Neural crest cell (in vitro differentiated cells): ENCODE measurements around the gene WHRN. TPM values are rescaled to one million over a fixed set of nuclear protein-coding genes. Genes with fewer than 3 reads are reported as not detected.

Experiments used
- DNase-seq: peaks from one replicate; pipeline ENCODE4 v3.0.0; 2021; ENCODE audit warnings: low read depth, mixed read lengths, low spot score
- H3K27ac Mint-ChIP-seq: one replicate; pipeline ENCODE4 v1.8.0; 2021; ENCODE audit warnings: mild to moderate bottlenecking, mixed read lengths; ENCODE audit not compliant: unreplicated experiment
- H3K27me3 Mint-ChIP-seq: 2 replicates; pipeline ENCODE4 v1.8.0; 2021; ENCODE audit warnings: low read depth, mild to moderate bottlenecking, mixed read lengths
- H3K36me3 Mint-ChIP-seq: 2 replicates; pipeline ENCODE4 v1.8.0; 2021; ENCODE audit warnings: low read depth, mild to moderate bottlenecking, mixed read lengths
- H3K4me1 Mint-ChIP-seq: 2 replicates; pipeline ENCODE4 v1.8.0; 2021; ENCODE audit warnings: mixed read lengths
- H3K4me3 Mint-ChIP-seq: one replicate; pipeline ENCODE4 v1.8.0; 2021; ENCODE audit warnings: mild to moderate bottlenecking, mixed read lengths
- H3K9me3 Mint-ChIP-seq: 2 replicates; pipeline ENCODE4 v1.8.0; 2021; ENCODE audit warnings: mixed read lengths
- CTCF ChIP-seq: fragments of 200-600 bp; sonication (generic); conservative IDR thresholded peaks from 2 replicates; pipeline ENCODE4 v1.5.0; 2021; ENCODE audit warnings: antibody characterized with exemption, mild to moderate bottlenecking
- total RNA-seq: library from RNA; stranded (reverse); gene quantifications from 2 replicates; pipeline ENCODE4 v1.2.1, GENCODE V29; 2021

Gene WHRN
- total RNA-seq, 1 donor from 2014 or later, result 8.9 TPM

- no peak for TF ChIP-seq CTCF
- Mint-ChIP-seq H3K9me3 (no peaks in the 10 kb centered on the region), H3K27ac (no peak overlapping the region), H3K4me3 (peak overlapping the region; percentile 85), H3K36me3 (no peaks in the 10 kb centered on the region), H3K27me3 (no peaks in the 10 kb centered on the region), H3K4me1 (peaks cover 60% of the 10 kb centered on the region)
- no peak for DNase-seq
These were observed 117.0 kb downstream of the WHRN start for GRCh38 chr9:114388357-114388682.

GRCh38 chr9:114387680-114388356 is 117.5 kb downstream of the WHRN start, which contains the start of gene AKNA:
Gene AKNA (minus strand): TSS chr9:114387982. CDS start chr9:114381333, 6,649 bp downstream.
- Mint-ChIP-seq H3K27me3 (no peaks in the 10 kb centered on the region), H3K4me1 (peaks cover 65% of the 10 kb centered on the region), H3K9me3 (no peaks in the 10 kb centered on the region), H3K36me3 (no peaks in the 10 kb centered on the region), H3K4me3 (peak within 1 kb of the TSS; percentile 85), H3K27ac (peak within 1 kb of the TSS; percentile 97)
- DNase-seq, result peak; percentile 61
- no peak for TF ChIP-seq CTCF

GRCh38 chr9:114386886-114387679 is 118.2 kb downstream of the WHRN start:
- no peak for TF ChIP-seq CTCF
- no peak for DNase-seq
- peaks cover 70% of the 10 kb centered on the region for H3K4me1 Mint-ChIP-seq

DNA sequence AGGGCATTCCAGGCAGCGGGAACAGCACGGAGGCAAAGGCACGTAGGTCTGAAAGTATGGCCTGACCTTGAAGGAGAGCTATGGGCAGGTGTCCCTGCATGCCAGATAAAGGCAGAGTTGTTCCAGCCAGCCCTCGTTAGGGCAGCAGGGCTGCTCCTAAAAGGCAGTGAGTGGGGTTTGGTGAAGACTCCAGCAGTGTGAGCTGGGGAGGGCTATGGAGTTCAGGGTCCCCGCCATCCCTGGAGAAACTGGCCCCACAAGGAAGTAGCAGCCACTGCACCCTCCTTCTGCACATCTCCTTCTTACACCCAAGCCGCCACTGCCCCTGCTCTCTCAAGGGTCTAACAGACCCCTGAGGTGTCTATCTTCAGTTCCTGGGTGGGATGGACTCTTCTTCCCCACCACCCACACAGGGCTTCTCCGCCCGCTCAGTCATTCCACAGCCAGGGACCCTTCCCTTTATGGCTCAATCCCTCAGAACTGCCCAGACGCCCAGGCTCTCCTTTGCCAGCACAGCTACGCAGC is 118.8 kb downstream of the WHRN start:
- Mint-ChIP-seq H3K36me3 (no peaks in the 10 kb centered on the region), H3K4me3 (peak overlapping the region; percentile 85), H3K27ac (peak overlapping the region; percentile 29), H3K4me1 (peaks cover 70% of the 10 kb centered on the region), H3K9me3 (no peaks in the 10 kb centered on the region), H3K27me3 (no peaks in the 10 kb centered on the region)
- no peak for TF ChIP-seq CTCF
- DNase-seq, result no peak

More at GRCh38 chr9:114386886-114387679, 118.2 kb downstream of the WHRN start:
- peak overlapping the region; percentile 85 for H3K4me3 Mint-ChIP-seq
- H3K9me3 Mint-ChIP-seq, result no peaks in the 10 kb centered on the region
- H3K27me3 Mint-ChIP-seq, result no peaks in the 10 kb centered on the region
- H3K36me3 Mint-ChIP-seq, result no peaks in the 10 kb centered on the region
- H3K27ac Mint-ChIP-seq, result peak overlapping the region; percentile 97

- no peak for DNase-seq
- Mint-ChIP-seq H3K36me3 (no peaks in the 10 kb centered on the region), H3K9me3 (no peaks in the 10 kb centered on the region), H3K4me1 (peaks cover 67% of the 10 kb centered on the region), H3K27ac (no peak overlapping the region), H3K27me3 (no peaks in the 10 kb centered on the region), H3K4me3 (peak overlapping the region; percentile 85)
- no peak for TF ChIP-seq CTCF
These were observed 119.7 kb downstream of the WHRN start for GRCh38 chr9:114385397-114386181.
